Osteoblast (primary cell): ENCODE results near the gene SRRM2. TPM values are rescaled to one million over a fixed set of nuclear protein-coding genes. Genes with fewer than 3 reads are reported as not detected.

ENCODE experiments used
- DNase-seq: peaks from one replicate; pipeline ENCODE4 v3.0.0; 2011; ENCODE audit warnings: low spot score, mixed read lengths; ENCODE audit not compliant: insufficient read length; ENCODE audit errors: missing footprints
- H2AFZ ChIP-seq: 2 replicates; pipeline ENCODE4 v1.6.0; 2011; ENCODE audit warnings: mild to moderate bottlenecking, low read length
- H3K27ac ChIP-seq: 2 replicates; pipeline ENCODE4 v1.5.1; 2011; ENCODE audit warnings: mild to moderate bottlenecking, low read depth, low read length, moderate library complexity
- H3K27me3 ChIP-seq: 2 replicates; pipeline ENCODE4 v1.6.0; 2012; ENCODE audit warnings: mild to moderate bottlenecking, control low read depth, inconsistent platforms, low read length, moderate library complexity; ENCODE audit not compliant: insufficient read depth
- H3K36me3 ChIP-seq: 2 replicates; pipeline ENCODE4 v1.5.1; 2011; ENCODE audit warnings: mild to moderate bottlenecking, low read length, control low read depth, moderate library complexity; ENCODE audit not compliant: insufficient read depth
- H3K4me1 ChIP-seq: 2 replicates; pipeline ENCODE4 v1.5.1; 2011; ENCODE audit warnings: mild to moderate bottlenecking, low read length, control low read depth, moderate library complexity; ENCODE audit not compliant: insufficient read depth
- H3K4me2 ChIP-seq: 2 replicates; pipeline ENCODE4 v1.6.0; 2011; ENCODE audit warnings: mild to moderate bottlenecking, low read length; ENCODE audit not compliant: insufficient read depth
- H3K4me3 ChIP-seq: fragments of 200-600 bp; sonication (generic); 3 replicates; pipeline ENCODE4 v1.5.1; 2012; ENCODE audit warnings: mild to moderate bottlenecking, low read length, inconsistent platforms; ENCODE audit not compliant: insufficient read depth
- H3K79me2 ChIP-seq: 2 replicates; pipeline ENCODE4 v1.6.0; 2012; ENCODE audit warnings: mild to moderate bottlenecking, low read length, control low read depth, inconsistent platforms; ENCODE audit not compliant: insufficient read depth
- H3K9me3 ChIP-seq: 2 replicates; pipeline ENCODE4 v1.5.1; 2011; ENCODE audit warnings: low read depth, low read length, control low read depth
- H4K20me1 ChIP-seq: 2 replicates; pipeline ENCODE4 v1.6.0; 2012; ENCODE audit warnings: mild to moderate bottlenecking, low read length, control low read depth; ENCODE audit not compliant: insufficient read depth
- total RNA-seq: library from RNA; depleted of rRNA; stranded (reverse); fragments of >200 nt; gene quantifications from 2 replicates; pipeline ENCODE4 v1.2.3, GENCODE V29; 2012
- TF ChIP-seq, protein P1 (sequence below): IDR thresholded peaks from 2 replicates; pipeline ENCODE4 v1.5.1; 2011; ENCODE audit warnings: mild to moderate bottlenecking, low read depth, low read length, moderate library complexity; ENCODE audit errors: extremely low read depth

SRRM2 gene
- total RNA-seq, 1 donor = 56.8 TPM

DNA sequence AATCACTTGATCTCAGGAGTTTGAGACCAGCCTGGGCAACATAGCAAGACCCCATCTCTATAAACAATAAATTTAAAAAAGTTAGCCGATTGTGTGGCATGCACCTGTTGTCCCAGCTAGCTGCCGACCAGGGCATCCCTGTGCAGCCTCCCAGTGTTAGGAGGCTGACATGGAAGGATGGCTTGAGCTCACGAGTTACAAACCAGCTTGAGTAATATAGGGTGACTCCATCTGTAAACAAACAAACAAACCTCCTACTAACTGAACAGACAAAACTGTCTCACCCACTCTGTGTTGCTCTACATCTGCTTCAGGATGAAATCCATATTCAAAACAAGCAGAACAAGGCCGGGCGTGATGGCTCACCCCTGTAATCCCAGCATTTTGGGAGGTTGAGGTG, 25.5 kb upstream of the SRRM2 start:
- Histone ChIP-seq H3K36me3 (no peaks in the 10 kb centered on the region), H3K79me2 (no peaks in the 10 kb centered on the region), H3K27me3 (peaks cover 16% of the 10 kb centered on the region), H3K4me2 (no peak overlapping the region), H3K27ac (no peak overlapping the region), H3K4me3 (no peak overlapping the region), H2AFZ (no peak overlapping the region), H3K4me1 (no peaks in the 10 kb centered on the region), H3K9me3 (no peaks in the 10 kb centered on the region), H4K20me1 (no peaks in the 10 kb centered on the region)
- no peak for DNase-seq
- TF ChIP-seq, protein P1, sequence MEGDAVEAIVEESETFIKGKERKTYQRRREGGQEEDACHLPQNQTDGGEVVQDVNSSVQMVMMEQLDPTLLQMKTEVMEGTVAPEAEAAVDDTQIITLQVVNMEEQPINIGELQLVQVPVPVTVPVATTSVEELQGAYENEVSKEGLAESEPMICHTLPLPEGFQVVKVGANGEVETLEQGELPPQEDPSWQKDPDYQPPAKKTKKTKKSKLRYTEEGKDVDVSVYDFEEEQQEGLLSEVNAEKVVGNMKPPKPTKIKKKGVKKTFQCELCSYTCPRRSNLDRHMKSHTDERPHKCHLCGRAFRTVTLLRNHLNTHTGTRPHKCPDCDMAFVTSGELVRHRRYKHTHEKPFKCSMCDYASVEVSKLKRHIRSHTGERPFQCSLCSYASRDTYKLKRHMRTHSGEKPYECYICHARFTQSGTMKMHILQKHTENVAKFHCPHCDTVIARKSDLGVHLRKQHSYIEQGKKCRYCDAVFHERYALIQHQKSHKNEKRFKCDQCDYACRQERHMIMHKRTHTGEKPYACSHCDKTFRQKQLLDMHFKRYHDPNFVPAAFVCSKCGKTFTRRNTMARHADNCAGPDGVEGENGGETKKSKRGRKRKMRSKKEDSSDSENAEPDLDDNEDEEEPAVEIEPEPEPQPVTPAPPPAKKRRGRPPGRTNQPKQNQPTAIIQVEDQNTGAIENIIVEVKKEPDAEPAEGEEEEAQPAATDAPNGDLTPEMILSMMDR = no peak

DNA sequence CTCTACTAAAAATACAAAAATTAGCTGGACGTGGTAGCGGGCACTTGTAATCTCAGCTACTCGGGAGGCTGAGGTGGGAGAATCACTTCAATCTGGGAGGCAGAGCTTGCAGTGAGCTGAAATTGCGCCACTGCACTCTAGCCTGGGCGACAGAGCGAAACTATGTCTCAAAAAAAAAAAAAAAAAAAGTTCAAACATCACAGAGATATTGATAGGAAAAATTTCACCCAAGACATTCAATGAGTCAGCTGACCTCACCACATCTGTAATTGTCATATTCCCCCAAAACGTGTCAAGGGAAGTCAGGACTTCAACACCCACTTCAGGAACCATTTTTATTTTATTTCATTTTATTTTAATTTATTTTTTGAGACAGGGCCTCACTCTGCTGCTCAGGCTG, 24.4 kb upstream of the SRRM2 start:
- Histone ChIP-seq H3K79me2 (no peaks in the 10 kb centered on the region), H3K9me3 (no peaks in the 10 kb centered on the region), H3K27me3 (peaks cover 16% of the 10 kb centered on the region), H2AFZ (no peak overlapping the region), H3K4me3 (no peak overlapping the region), H3K4me2 (no peak overlapping the region), H3K4me1 (no peaks in the 10 kb centered on the region), H3K36me3 (no peaks in the 10 kb centered on the region), H4K20me1 (no peaks in the 10 kb centered on the region), H3K27ac (no peak overlapping the region)
- DNase-seq = no peak
- TF ChIP-seq, protein P1 = no peak

DNA sequence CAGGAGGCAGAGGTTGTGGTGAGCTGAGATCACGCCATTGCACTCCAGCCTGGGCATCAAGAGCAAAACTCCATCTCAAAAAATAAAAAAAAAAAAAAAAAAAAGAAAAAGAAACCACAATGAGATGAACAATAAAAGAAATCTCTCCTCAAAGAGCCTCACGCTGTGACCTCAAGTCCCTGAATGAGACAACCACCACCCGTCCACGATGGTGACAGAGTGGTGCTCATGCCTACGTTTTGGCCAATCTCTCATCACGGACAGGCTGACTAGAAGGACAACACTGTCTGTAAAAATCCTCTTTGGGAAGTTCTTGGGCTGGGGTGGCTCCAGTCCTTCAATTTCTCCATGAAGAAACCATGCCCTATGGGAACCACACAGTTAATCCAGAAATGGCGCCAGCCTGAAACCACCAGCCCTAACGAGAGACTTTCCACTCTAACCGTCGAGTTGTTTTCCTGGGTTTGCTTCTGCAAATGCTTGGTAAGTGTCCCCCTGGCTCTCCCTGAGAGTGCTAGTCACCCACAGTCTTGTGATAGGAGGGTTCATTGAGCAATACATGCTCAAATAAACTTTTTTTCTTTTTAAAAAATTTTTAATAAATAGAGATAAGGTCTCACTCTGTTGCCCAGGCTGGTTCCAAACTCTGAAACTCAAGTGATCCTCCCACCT, 17.5 kb upstream of the SRRM2 start:
- H3K9me3 ChIP-seq = no peaks in the 10 kb centered on the region
- H3K27ac ChIP-seq = no peak overlapping the region
- DNase-seq = peak; percentile 89
- no peak overlapping the region for H3K4me3 ChIP-seq
- H4K20me1 ChIP-seq = no peaks in the 10 kb centered on the region
- H3K4me2 ChIP-seq = no peak overlapping the region
- H3K27me3 ChIP-seq = peaks cover 14% of the 10 kb centered on the region
- TF ChIP-seq, protein P1 = no peak
- H2AFZ ChIP-seq = no peak overlapping the region
- no peaks in the 10 kb centered on the region for H3K36me3 ChIP-seq
- H3K79me2 ChIP-seq = no peaks in the 10 kb centered on the region
- H3K4me1 ChIP-seq = no peaks in the 10 kb centered on the region

DNA sequence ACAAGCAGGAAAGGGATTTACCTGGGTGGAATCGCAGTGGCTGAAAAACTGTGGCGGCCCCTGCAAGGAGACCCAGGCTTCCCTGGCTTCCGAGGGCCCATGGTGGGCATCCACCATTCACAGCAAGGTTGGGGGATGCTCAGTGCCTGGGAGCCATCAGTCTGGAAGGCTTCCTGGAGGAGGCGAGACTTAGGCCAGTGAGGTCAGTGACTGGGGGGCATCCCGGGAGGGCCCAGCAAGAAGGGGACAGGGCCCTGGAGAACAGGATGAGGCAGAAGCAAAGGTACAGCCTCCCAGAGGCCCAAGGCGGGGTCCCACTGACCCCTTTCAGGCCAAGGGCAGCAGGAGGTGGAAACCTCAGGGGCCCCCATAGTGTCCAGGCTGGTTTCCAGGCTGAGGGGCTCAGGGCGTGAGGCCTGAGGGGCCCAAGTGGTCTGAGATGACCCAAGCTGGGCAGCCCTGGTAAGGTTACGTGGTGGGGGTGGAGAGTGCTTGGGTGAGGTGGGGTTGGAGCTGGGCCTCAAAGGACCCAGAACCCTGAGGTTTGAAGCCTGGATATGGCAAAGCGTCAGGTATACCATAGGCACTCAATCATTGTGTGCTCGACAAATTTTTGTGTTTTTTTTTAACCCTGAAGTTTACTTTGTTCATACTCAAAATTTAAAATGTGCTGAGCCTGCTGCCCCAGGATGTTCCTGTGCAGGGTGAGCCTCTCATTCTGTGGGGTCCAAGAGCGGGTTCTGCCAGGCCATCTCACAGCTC, 15.8 kb upstream of the SRRM2 start:
- no peaks in the 10 kb centered on the region for H3K79me2 ChIP-seq
- H3K4me3 ChIP-seq = no peak overlapping the region
- H3K4me1 ChIP-seq = no peaks in the 10 kb centered on the region
- no peak overlapping the region for H2AFZ ChIP-seq
- no peak overlapping the region for H3K27ac ChIP-seq
- H3K36me3 ChIP-seq = no peaks in the 10 kb centered on the region
- peak; percentile 58 for DNase-seq
- H3K27me3 ChIP-seq = peaks cover 12% of the 10 kb centered on the region
- H3K4me2 ChIP-seq = no peak overlapping the region
- no peaks in the 10 kb centered on the region for H4K20me1 ChIP-seq
- TF ChIP-seq, protein P1 = no peak
- no peaks in the 10 kb centered on the region for H3K9me3 ChIP-seq
